ENCODE data around the gene CR1L.

- TF ChIP-seq CTCF (IDR thresholded peaks at IDR 0.05) (peak; percentile 67), ZFX (IDR thresholded peaks at IDR 0.05; ENCODE audit: borderline replicate concordance) (no peak)
These were observed 27.7 kb downstream of the CR1L start for GRCh38 chr1:207672522-207673130.

Data from 22Rv1 (cell line).